Bronchial epithelial cell (primary cell): ENCODE results near the gene LDLRAD4. TPM values are rescaled to one million over a fixed set of nuclear protein-coding genes. Genes with fewer than 3 reads are reported as not detected.

Experiments used
- DNase-seq: peaks from one replicate; pipeline ENCODE4 v3.0.0-alpha.2; 2010; ENCODE audit warnings: low read depth
- FAIRE-seq: peaks from 2 replicates; lab custom pipeline; 2011; peaks lifted over from hg19 to GRCh38; lab: Jason Lieb, UNC
- H3K27me3 ChIP-seq: 2 replicates; pipeline ENCODE4 v1.5.1; 2011; ENCODE audit warnings: low read length; ENCODE audit not compliant: control insufficient read depth, insufficient read depth
- H3K36me3 ChIP-seq: 2 replicates; pipeline ENCODE4 v1.5.1; 2011; ENCODE audit warnings: low read length; ENCODE audit not compliant: control insufficient read depth, insufficient read depth
- H3K4me3 ChIP-seq: 2 replicates; pipeline ENCODE4 v1.5.1; 2011; ENCODE audit warnings: mild to moderate bottlenecking, low read depth, low read length, control low read depth
- CTCF ChIP-seq: IDR thresholded peaks from 2 replicates; pipeline ENCODE4 v1.5.1; 2011; ENCODE audit warnings: mild to moderate bottlenecking, moderate library complexity, low read length, control low read depth, inconsistent platforms; ENCODE audit not compliant: insufficient read depth, severe bottlenecking
- total RNA-seq: library from RNA; depleted of rRNA; stranded (reverse); fragments of >200 nt; gene quantifications from 2 replicates; pipeline ENCODE4 v1.2.1, GENCODE V29; 2014

LDLRAD4 gene
- total RNA-seq, 1 donor from 2014 or later = not detected

- Histone ChIP-seq H3K4me3 (no peak overlapping the region), H3K36me3 (no peaks in the 10 kb centered on the region), H3K27me3 (no peaks in the 10 kb centered on the region)
- TF ChIP-seq CTCF = no peak
- no peak for DNase-seq
- no peak for FAIRE-seq
These were observed 353.6 kb downstream of the LDLRAD4 start for GRCh38 chr18:13572148-13572547.

GRCh38 chr18:13572721-13573120 lies 354.2 kb downstream of the LDLRAD4 start:
- no peak overlapping the region for H3K4me3 ChIP-seq
- no peaks in the 10 kb centered on the region for H3K36me3 ChIP-seq
- H3K27me3 ChIP-seq = no peaks in the 10 kb centered on the region
- TF ChIP-seq CTCF = no peak
- DNase-seq (no peak), FAIRE-seq (no peak)

GRCh38 chr18:13573750-13574149 lies 355.2 kb downstream of the LDLRAD4 start:
- no peak for TF ChIP-seq CTCF
- Histone ChIP-seq H3K4me3 (no peak overlapping the region), H3K27me3 (no peaks in the 10 kb centered on the region), H3K36me3 (no peaks in the 10 kb centered on the region)
- DNase-seq = no peak
- FAIRE-seq = no peak

- no peak for FAIRE-seq
- no peak for DNase-seq
- no peak for TF ChIP-seq CTCF
- no peaks in the 10 kb centered on the region for H3K27me3 ChIP-seq
- no peak overlapping the region for H3K4me3 ChIP-seq
- no peaks in the 10 kb centered on the region for H3K36me3 ChIP-seq
These were observed 355.8 kb downstream of the LDLRAD4 start for GRCh38 chr18:13574355-13574754.

GRCh38 chr18:13574761-13575160 lies 356.2 kb downstream of the LDLRAD4 start:
- no peaks in the 10 kb centered on the region for H3K27me3 ChIP-seq
- FAIRE-seq = no peak
- no peak overlapping the region for H3K4me3 ChIP-seq
- no peak for TF ChIP-seq CTCF
- H3K36me3 ChIP-seq = no peaks in the 10 kb centered on the region
- no peak for DNase-seq

- DNase-seq = no peak
- no peak overlapping the region for H3K4me3 ChIP-seq
- H3K27me3 ChIP-seq = no peaks in the 10 kb centered on the region
- TF ChIP-seq CTCF = no peak
- no peaks in the 10 kb centered on the region for H3K36me3 ChIP-seq
- FAIRE-seq = no peak
These were observed 358.0 kb downstream of the LDLRAD4 start for GRCh38 chr18:13576598-13576997.
